ENCODE measurements around the gene RAP1B.
"Not testable (repeated sequence)": the region's sequence is repeated elsewhere in the genome, so short reads cannot be mapped to it uniquely, and the experiment has no call there.

The RAP1B gene

DNA sequence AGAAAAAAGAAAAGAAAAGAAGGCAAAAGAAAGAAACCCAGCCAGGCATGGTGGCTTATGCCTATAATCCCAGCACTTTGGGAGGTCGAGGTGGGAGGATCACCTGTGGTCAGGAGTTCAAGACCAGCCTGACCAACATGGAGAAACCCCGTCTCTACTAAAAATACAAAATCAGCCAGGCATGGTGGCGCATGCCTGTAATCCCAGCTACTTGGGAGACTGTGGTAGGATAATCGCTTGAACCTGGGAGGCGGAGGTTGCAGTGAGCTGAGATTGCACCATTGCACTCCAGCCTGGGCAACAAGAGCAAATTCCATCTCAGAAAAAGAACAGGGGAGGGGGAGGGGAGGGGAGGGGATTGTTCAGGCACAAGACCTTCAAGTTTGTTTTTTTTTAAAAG is 66.2 kb downstream of the RAP1B start:
- H3K27ac ChIP-seq (ENCODE audit: insufficient read depth in 1 of 2, low read depth in 1 of 2, low read length in 2 of 2, poor library complexity in 1 of 2, severe bottlenecking in 2 of 2); DNase-seq; POLR2A ChIA-PET; H3K9me3 ChIP-seq (ENCODE audit: control extremely low read depth in 1 of 5, control insufficient read depth in 4 of 5, insufficient read depth in 2 of 5, low read depth in 1 of 5, low read length in 4 of 5); H3K27me3 ChIP-seq (replicated peaks in 2 of 5; ENCODE audit: control insufficient read depth in 4 of 5, insufficient read depth in 5 of 5, low read length in 4 of 5); H3K36me3 ChIP-seq (ENCODE audit: control insufficient read depth in 4 of 4, insufficient read depth in 4 of 4, low read length in 3 of 4); H3K4me3 ChIP-seq (ENCODE audit: control insufficient read depth in 1 of 7, extremely low read depth in 1 of 7, insufficient read depth in 4 of 7, low read depth in 2 of 7, low read length in 6 of 7); CTCF ChIA-PET: not testable (repeated sequence)
- 100% methylated on average over 2 of the region's 5 CpGs for WGBS (ENCODE audit: insufficient coverage)
- H3K4me1 ChIP-seq (ENCODE audit: control extremely low read depth in 1 of 4, control insufficient read depth in 4 of 4, insufficient read depth in 4 of 4, low read length in 3 of 4): peaks cover 2 to 21% (median 16%) of the 10 kb centered on the region in 4 experiments

DNA sequence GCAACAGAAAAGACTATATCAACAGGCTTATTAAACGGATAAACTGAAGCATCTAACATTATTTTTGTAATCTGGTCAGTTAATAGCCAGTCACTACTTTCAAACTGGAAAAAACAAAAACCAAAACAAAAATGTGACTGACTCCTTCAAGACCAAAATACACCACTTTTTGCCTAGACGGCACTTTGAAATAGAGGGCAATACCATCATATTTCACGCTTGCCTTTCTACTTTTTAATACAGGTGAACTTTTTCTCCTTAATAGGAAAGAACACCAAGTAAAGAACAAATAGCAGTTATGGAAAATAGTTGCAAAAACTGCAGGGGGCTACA is 75.5 kb downstream of the RAP1B start:
- H3K36me3 ChIP-seq (ENCODE audit: control insufficient read depth in 4 of 4, insufficient read depth in 4 of 4, low read length in 3 of 4): peaks cover 0 to 12% (median 6%) of the 10 kb centered on the region in 4 experiments
- H3K4me3 ChIP-seq (ENCODE audit: control insufficient read depth in 1 of 7, extremely low read depth in 1 of 7, insufficient read depth in 4 of 7, low read depth in 2 of 7, low read length in 6 of 7): peak overlapping the region; percentile 69 to 100 (median 97)
- 83% methylated on average over 1 of the region's 3 CpGs for WGBS (ENCODE audit: insufficient coverage)
- ChIA-PET CTCF (no interaction called here), POLR2A (interaction anchor here (0.6 kb wide), 1 partner anchor 909 kb away, joined by 4 read pairs; no protein-coding TSS in a partner anchor)
- no peak for DNase-seq
- H3K27me3 ChIP-seq (replicated peaks in 2 of 5; ENCODE audit: control insufficient read depth in 4 of 5, insufficient read depth in 5 of 5, low read length in 4 of 5): no peaks in the 10 kb centered on the region
- no peaks in the 10 kb centered on the region for H3K9me3 ChIP-seq (ENCODE audit: control extremely low read depth in 1 of 5, control insufficient read depth in 4 of 5, insufficient read depth in 2 of 5, low read depth in 1 of 5, low read length in 4 of 5)
- peak overlapping the region; percentile 83 to 93 for H3K27ac ChIP-seq (ENCODE audit: insufficient read depth in 1 of 2, low read depth in 1 of 2, low read length in 2 of 2, poor library complexity in 1 of 2, severe bottlenecking in 2 of 2)
- peaks cover 6 to 26% (median 14%) of the 10 kb centered on the region in 4 experiments for H3K4me1 ChIP-seq (ENCODE audit: control extremely low read depth in 1 of 4, control insufficient read depth in 4 of 4, insufficient read depth in 4 of 4, low read length in 3 of 4)

DNA sequence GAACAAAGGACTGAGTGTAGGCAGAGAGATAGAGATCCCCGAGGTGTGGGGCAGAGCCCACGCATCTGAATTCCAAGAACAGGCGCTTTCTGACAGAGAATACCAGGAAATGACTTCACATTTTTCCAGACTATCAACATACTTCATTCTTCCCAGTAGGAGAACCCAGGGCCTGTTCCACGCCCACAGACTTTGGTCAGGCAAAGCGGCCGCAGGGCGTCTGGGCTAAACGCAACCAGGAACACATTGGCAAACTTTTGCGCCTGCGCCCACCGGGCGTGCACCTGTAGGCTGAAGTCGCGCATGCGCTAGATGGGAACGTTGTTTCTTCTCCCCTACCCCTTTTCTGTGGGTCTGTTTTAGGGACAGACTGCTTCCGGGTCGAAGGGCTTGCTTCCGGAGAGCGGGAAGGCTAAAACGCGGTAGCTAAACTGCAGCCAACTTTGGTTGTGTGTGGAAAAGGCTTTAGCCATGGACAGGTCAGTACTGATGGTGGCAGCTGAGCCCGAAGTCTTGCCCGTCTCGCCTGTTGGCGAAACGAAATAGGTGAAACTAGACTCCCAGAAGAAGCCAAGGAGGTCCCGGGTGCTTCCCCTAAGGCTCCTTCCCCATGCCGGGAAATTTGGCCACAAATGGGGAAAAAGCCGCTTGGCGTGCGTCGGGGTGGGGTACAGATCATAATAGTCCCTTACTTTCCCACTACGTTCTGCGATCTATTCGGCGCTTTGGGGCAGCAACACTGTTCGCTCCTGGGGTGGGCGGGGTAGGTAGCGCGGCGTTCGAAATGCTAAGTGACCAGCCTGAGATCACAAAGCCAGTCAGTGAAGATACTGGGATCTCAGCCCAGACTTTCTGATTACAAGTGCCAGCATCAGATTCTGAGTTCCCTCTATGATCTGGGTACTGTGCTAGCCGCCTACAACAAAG is 76.2 kb downstream of the RAP1B start, which contains the start of gene NUP107:
NUP107 (plus strand) TSS at position 384 of the 927 bp plus-strand sequence; CDS start at position 472, 88 bp downstream.
- Histone ChIP-seq H3K4me1 (ENCODE audit: control extremely low read depth in 1 of 4, control insufficient read depth in 4 of 4, insufficient read depth in 4 of 4, low read length in 3 of 4) (peaks cover 6 to 26% (median 14%) of the 10 kb centered on the region in 4 experiments), H3K27me3 (replicated peaks in 2 of 5; ENCODE audit: control insufficient read depth in 4 of 5, insufficient read depth in 5 of 5, low read length in 4 of 5) (no peaks in the 10 kb centered on the region), H3K36me3 (ENCODE audit: control insufficient read depth in 4 of 4, insufficient read depth in 4 of 4, low read length in 3 of 4) (peaks cover 3 to 18% (median 12%) of the 10 kb centered on the region in 4 experiments), H3K9me3 (ENCODE audit: control extremely low read depth in 1 of 5, control insufficient read depth in 4 of 5, insufficient read depth in 2 of 5, low read depth in 1 of 5, low read length in 4 of 5) (no peaks in the 10 kb centered on the region), H3K27ac (ENCODE audit: insufficient read depth in 1 of 2, low read depth in 1 of 2, low read length in 2 of 2, poor library complexity in 1 of 2, severe bottlenecking in 2 of 2) (peak within 1 kb of the TSS; percentile 83 to 93), H3K4me3 (ENCODE audit: control insufficient read depth in 1 of 7, extremely low read depth in 1 of 7, insufficient read depth in 4 of 7, low read depth in 2 of 7, low read length in 6 of 7) (peak within 1 kb of the TSS; percentile 69 to 100 (median 97))
- DNase-seq: peak; percentile 98 to 99 (median 98)
- POLR2A ChIA-PET: interaction anchor here (0.6 kb wide), 1 partner anchor 908 kb away, joined by 4 read pairs; no protein-coding TSS in a partner anchor
- 0% methylated on average over 36 of the region's 44 CpGs for WGBS (ENCODE audit: insufficient coverage)
- CTCF ChIA-PET: interaction anchor here (1.7 kb wide), 1 partner anchor 28 kb away, joined by 3 read pairs; no protein-coding TSS in a partner anchor

DNA sequence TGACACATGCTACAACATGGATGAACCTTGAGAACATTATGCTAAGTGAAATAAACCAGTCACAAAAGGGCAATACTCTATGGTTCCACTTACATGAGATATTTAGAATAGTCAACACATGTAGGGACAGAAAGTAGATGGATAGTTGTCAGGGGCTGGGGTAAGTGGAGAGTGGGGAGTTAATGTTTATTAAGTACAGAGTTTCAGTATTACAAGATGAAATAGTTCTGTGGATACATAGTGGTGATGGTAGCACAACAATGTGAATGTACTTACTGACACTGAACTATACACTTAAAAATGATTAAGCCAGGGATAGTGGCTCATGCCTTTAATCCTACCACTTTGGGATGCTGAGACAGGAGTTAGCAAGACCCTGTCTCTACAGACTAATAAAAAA is 84.8 kb downstream of the RAP1B start:
- H3K4me1 ChIP-seq (ENCODE audit: control extremely low read depth in 1 of 4, control insufficient read depth in 4 of 4, insufficient read depth in 4 of 4, low read length in 3 of 4): no peaks in the 10 kb centered on the region
- H3K4me3 ChIP-seq (ENCODE audit: control insufficient read depth in 1 of 7, extremely low read depth in 1 of 7, insufficient read depth in 4 of 7, low read depth in 2 of 7, low read length in 6 of 7): no peak overlapping the region
- H3K27ac ChIP-seq (ENCODE audit: insufficient read depth in 1 of 2, low read depth in 1 of 2, low read length in 2 of 2, poor library complexity in 1 of 2, severe bottlenecking in 2 of 2): no peak overlapping the region
- no peak for DNase-seq
- ChIA-PET CTCF (no interaction called here), POLR2A (no interaction called here)
- H3K27me3 ChIP-seq (replicated peaks in 2 of 5; ENCODE audit: control insufficient read depth in 4 of 5, insufficient read depth in 5 of 5, low read length in 4 of 5): no peaks in the 10 kb centered on the region
- peaks cover 17 to 81% (median 55%) of the 10 kb centered on the region in 4 experiments for H3K36me3 ChIP-seq (ENCODE audit: control insufficient read depth in 4 of 4, insufficient read depth in 4 of 4, low read length in 3 of 4)
- H3K9me3 ChIP-seq (ENCODE audit: control extremely low read depth in 1 of 5, control insufficient read depth in 4 of 5, insufficient read depth in 2 of 5, low read depth in 1 of 5, low read length in 4 of 5): no peaks in the 10 kb centered on the region

DNA sequence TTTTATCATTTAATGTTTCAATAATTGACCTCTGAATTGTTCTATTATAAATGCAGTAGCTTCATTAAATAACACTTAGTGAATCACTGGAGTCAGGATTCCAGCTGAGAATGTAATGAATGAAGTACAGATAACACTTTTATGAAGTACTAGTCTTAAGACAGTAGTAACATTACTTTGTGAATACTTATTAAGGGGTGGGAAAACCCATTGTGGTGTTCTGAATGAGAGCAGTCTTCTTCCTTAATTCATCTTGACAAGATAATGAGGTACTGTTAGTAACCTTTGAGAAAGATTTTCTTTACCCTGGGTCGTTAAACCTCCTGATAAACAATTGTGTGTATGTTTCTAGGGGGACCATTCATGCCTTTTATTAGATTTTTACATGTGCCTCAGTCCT is 88.8 kb downstream of the RAP1B start:
- no peak for DNase-seq
- no CpG with 5 or more reads among the region's 1 CpG for WGBS (ENCODE audit: insufficient coverage)
- Histone ChIP-seq H3K4me3 (ENCODE audit: control insufficient read depth in 1 of 7, extremely low read depth in 1 of 7, insufficient read depth in 4 of 7, low read depth in 2 of 7, low read length in 6 of 7) (no peak overlapping the region), H3K36me3 (ENCODE audit: control insufficient read depth in 4 of 4, insufficient read depth in 4 of 4, low read length in 3 of 4) (peaks cover 12 to 69% (median 44%) of the 10 kb centered on the region in 4 experiments), H3K4me1 (ENCODE audit: control extremely low read depth in 1 of 4, control insufficient read depth in 4 of 4, insufficient read depth in 4 of 4, low read length in 3 of 4) (no peaks in the 10 kb centered on the region), H3K27me3 (replicated peaks in 2 of 5; ENCODE audit: control insufficient read depth in 4 of 5, insufficient read depth in 5 of 5, low read length in 4 of 5) (no peaks in the 10 kb centered on the region), H3K9me3 (ENCODE audit: control extremely low read depth in 1 of 5, control insufficient read depth in 4 of 5, insufficient read depth in 2 of 5, low read depth in 1 of 5, low read length in 4 of 5) (no peaks in the 10 kb centered on the region), H3K27ac (ENCODE audit: insufficient read depth in 1 of 2, low read depth in 1 of 2, low read length in 2 of 2, poor library complexity in 1 of 2, severe bottlenecking in 2 of 2) (no peak overlapping the region)
- POLR2A ChIA-PET: no interaction called here
- CTCF ChIA-PET: interaction anchor here (1.0 to 1.7 kb wide), 2 partner anchors 9 to 11 kb away, joined by 3 to 7 read pairs; no protein-coding TSS in a partner anchor
